HG02884 (cell line): ENCODE data around the gene C1orf115.
A peak's percentile ranks its signal among the peaks of the same experiment; 100 is the strongest.
"Not testable (repeated sequence)": the region's sequence is repeated elsewhere in the genome, so short reads cannot be mapped to it uniquely, and the experiment has no call there.

Experiments
- ATAC-seq: cut with Tn5 transposase; IDR thresholded peaks from one replicate; pipeline ENCODE4 v1.9.1; 2021; ENCODE audit warnings: mild to moderate bottlenecking, moderate library complexity; ENCODE audit not compliant: unreplicated experiment

The C1orf115 gene

DNA sequence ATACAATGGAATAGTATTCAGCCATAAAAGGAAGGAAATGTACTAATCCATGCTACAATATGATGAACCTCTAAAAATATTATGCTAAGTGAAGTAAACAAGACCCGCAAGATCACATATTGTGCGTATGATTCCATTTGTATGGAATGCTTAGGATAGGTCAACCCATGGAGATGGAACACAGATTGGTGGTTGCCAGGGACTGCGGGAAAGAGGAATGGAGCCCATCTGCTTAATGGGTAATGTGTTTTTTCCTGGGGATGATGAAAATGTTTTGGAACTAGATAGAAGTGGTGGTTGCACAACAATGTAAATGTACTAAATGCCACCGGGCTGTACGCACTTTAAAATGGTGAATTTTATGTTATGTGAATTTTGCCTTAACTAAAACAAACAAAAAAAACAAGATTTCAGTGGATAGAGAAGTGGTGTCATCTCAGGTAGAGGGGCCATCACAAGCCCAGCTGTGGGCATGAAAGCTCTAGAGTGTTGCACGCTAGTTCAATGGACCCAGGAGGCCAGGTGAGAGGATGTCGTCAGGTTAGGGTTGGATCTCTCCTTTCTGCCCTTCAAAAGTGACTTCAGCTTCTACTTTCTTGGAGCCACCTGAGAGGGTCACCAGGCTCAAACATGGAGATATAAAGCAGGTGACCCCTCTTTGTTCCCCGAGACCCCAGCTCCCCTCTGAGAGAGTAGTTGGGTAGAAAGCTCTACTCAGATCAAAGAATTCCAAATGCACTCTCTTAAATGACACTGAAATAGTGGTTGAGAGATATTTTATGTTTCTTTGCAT, 2.5 kb downstream of the C1orf115 start:
- ATAC-seq, result no peak

DNA sequence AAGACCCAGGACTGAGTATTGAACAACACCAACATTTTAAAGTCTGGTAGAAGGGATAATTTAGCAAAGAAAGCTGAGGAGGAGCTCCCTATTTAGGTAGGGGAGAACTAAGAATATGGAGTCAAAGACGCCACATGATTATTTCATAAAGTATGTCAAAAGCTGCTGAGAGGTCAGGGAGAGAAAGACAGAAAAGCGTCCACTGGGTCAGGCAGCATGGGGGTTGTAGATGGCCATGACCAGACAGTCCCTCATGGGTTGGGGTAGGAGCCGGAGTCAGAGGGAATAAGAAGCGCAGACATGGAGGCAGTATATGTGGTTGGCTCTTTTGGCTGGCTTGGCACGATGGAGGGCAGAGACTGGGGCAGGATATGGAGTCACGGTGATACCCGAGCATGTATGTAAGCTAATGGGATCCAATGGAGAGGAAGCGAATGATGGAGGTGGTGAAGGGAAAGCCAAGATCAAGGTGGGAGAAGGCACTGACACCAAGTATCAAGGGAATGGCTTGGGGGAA, 4.8 kb downstream of the C1orf115 start:
- no peak for ATAC-seq

DNA sequence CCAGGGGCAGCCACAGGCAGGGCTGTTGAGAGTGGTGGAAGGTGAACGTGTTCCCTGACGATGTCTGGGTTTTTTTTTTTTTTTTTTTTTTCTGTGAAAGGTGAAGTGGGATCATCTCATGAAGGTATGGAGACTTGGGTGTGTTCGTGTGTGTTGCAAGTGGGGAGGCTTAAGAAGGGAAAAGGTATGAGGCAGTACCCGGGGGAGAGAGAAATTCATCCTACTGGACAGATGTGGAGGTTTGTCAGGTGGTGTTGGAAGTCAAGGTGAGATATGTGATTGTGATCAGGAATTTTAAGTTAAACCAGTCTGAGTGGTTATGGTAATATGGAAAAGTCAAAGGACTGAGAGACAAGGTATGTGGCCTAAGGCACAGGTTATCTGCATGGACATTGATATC, 5.3 kb downstream of the C1orf115 start:
- ATAC-seq, result no peak

DNA sequence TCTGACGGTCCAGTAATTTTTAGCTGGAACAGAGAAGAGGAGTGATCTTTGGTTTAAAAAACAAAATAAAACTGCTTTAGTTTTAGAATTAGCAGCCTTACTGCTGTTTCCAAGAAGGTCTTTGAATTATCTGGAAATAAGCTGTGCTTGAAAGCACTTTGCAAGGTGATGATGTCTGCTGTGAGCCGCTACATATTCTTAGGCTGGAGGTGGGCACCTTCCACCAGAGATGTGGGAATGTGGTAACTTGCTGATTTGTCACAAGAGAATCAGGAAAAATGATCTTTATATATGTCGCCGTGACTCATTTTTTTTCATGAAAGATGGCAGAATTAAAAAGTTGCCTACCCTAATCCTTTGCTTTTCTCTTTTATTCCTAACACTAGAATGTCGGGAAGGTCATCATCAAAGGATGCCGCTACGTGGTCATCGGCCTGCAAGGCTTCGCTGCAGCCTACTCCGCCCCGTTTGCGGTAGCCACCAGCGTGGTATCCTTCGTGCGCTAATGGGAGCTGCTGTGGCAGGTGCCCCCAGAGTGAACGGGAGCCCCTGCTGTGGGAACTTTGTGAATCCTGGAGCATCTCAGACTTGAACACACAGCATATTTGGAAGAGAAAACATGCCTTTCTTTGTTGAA, 6.2 kb downstream of the C1orf115 start:
- no peak for ATAC-seq

DNA sequence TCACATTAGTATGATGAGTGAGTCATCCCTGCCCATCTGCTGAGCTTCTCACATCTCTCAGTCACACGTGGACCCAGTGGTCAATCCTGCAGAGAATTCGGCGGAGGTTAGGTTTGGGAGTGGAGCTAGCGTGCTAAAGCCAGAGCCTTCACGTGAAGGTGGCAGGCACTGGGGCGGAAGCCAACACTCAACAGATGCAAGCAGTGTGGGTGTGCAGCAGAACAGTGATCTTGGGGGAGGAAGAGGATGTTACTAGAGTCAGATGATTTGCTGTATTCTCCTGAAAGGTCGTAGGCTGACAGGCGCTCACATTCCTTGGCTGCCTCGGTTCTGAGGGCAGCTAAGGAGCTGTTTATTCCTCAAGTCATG, 6.7 kb downstream of the C1orf115 start:
- no peak for ATAC-seq

DNA sequence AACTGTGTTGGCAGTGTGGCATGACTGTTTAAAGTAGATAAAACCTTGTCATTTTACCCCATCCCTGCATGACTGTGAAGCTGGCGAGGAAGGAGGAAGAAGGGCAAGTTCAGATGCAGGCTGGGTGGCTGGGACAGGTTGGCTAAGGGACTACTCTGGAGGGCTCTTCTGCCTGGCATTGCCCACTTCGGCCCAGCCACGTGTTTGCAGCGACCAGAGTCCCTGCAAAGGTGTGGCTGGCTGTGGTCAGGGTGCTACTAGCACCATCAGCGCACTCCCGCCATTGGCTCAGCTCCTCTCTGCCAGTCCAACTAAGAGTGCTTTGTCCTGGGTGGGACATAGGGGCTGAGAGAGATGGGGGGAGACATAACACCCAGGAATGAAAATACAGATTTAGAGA, 7.2 kb downstream of the C1orf115 start:
- ATAC-seq, result no peak

DNA sequence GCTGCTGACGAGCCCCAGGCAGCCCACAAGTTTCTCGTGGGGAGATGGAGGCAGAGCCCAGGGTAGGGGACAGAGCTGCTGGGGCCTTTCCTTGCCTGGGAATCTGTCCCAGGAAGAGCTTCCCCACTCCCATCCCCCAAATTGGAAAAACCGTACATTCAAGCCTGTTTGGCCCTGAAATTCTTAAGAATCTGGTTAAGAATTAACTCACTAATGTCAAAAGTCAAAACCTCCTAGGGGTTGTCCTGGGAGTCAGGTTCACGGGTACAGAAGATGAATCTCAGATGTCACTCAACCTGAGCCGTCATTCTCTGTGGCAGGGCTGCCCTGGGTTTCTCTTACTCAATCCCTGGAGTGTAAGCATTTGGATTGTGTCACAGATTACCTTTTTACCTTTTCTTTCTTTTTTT, 8.4 kb downstream of the C1orf115 start:
- no peak for ATAC-seq

DNA sequence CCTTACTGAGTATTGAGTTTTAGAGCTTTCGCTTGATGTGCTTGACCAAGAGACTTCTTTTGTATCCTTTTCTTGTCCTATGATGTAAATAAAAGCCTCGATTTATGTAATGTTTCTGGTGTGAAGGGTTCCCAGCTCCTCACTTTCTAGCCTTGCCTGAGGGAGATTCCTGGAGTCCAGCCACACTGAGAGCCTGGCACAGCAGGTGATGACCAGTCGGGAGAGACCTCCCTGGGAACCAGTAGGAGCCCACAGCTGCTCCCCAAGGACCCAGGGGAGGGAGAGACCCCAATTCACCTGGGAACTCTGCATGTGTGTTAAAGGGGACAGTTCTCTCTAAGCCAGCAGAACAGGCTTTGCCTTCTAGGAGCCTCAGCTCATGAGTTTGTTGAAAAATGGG, 8.9 kb downstream of the C1orf115 start:
- no peak for ATAC-seq

DNA sequence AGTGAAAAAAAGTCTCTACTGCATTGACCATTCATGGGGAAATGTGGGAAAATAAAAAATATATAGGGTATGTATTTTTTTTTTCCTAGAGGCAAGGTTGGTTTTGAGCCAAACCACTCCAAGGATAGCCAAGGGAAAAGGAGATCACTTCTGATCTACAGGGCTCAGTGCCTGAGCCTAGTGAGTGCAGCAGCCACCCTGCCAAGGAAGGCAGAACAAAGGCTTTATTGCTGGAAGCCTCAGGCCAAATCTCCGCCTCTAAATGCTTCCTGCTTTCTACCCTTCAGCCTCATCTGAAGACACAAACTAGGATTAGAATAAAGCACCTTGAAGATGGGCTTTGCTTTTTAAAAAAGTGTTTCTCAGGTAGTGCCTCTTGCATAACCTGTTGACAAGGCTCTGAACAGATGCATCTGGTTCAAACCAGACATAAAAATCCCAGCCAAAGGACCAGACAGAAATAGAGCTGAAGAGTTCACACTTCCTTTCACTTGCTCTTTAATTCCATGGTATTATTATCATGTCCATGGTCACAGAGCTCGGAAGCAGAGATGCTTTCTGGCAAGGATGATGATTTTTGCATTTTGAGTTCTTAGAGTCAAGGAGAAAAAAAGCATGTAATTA, 10.5 kb downstream of the C1orf115 start:
- no peak for ATAC-seq

DNA sequence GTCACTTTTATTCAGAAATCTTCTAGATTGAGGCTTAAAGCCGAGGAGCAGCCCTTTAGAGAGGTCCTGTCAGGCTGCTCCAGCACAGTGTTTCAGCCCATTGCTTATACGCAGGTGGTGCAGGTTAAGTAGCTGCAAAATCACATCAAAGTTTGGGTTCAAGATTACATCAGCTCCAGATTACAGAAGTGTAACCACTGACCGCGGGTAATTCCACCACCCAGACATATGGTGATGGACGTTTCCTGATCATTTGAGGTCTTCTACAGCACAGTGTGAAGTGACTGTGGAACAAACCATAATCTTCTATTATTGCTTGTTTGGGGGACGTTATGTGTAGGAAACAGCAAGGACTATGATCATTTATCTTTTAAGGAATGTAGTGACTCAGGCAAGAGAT, 11.8 kb downstream of the C1orf115 start:
- ATAC-seq, result peak; percentile 64

DNA sequence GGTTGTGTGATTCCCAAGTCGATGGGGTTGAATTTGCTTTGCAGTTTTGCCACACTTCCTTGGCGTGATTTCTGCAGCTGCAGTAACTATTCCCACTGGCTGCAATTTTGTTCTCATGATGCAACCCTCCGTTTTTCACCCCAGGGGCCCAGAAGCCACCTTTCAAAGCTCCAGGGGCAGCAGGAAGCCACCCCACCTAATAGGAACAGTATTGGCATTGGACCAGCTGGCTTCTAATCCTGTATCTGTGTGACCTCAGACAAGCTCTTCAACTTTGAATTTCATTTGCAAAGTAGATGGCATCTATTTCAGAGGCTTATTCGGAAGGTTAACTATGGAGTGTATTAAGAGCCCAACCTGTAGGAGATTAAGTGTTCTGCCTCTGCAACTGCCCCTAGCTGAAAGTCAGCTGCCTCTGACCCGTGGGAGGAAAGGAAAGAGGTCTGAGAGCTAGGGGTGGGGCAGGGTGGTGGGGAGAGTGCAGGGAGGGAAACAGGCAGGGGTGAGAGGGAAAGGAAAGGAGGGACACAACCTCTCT, 12.6 kb downstream of the C1orf115 start:
- ATAC-seq, result no peak

DNA sequence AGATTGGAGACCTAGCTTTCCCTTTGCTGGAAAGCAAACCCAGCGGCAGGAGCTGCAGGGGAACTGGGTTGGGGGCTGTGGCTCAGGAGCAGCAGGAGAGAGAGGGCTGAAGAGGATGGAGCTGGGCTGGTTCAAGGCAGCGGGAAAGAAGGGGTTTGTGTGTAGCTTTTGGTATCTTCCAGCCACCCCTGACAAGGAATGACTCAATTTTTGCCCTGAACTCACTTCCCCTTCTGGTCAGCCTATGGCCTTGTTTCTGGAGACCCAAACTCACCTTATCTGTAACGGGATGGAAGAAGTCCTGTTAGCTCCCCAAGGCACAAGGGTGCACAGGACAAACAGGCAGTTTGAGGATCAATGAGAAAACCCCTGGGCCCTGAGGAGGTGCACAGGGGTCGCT, 13.1 kb downstream of the C1orf115 start:
- no peak for ATAC-seq

DNA sequence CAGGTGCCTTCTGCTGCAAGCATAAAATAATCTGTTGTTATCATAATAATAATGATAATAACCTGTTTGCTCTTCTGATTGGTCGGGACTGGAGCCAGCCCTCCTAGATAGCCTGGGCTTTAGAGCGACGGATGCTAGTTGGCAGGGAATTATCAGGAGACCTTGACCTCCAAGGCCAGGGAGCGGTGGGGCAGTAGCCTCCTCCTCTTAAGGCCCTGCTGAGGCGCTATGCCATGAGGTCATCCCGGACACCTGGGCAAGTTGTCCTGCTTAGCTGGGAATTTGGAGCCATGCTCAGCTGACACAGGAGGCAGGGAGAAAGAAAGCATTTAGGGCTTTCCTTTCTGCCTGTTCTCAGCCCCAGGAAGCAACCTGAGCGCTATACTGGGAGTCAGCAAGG, 15.6 kb downstream of the C1orf115 start:
- no peak for ATAC-seq

DNA sequence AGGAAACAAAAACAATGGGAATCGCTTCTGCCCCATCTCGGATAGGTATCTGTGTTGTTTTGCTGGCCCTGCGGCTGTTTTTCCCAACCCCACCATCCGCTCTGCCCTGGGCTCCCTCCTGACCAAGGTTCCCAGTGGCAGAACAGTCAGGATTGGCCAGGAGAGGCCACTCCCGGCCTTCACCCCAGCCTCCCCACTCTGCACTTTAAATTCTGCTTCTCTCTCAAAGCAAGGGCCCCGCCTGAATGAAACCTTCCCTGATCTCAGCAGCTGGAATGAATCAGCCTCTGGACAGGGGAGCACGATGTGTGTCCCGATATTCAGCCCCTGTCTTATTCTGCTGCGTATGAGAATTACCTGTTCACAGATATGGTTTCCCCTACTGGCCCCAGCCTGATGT, 16.3 kb downstream of the C1orf115 start:
- ATAC-seq, result no peak

DNA sequence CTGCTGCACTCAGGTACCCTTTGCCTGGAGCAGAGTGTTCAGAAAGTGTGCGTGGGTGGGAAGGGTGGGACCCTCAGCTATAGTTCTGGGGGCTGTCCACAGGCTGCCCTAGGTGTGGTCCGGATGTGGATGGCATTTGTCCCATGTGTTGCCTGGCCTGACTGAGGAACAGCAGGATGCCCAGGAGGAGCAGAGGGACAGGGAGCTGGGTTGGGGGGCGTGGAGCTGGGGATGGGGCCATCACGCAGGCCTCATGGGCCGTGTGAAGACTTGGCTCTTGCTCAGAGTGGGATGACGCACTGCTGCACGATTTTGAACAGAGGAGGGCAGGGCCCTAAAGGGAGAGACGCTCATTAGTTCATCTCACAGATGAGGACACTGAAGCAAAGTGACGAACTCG, 17.0 kb downstream of the C1orf115 start:
- ATAC-seq, result no peak

DNA sequence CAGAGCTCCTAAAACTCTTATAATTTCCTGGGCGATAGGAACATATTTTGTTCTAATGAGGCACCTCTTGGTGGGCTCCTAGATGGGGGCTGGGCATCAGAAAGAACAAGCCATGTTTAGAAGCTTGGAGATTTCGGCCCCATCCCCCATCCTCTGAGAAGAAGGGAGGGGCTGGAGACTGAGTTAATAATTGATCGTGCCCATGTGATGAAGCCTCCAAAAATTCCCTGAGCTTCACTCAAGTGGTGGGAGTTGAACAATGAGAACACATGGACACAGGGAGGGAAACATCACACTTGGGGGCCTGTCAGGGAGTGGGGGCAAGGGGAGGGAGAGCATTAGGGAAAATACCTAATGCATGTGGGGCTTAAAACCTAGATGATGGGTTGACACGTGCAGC, 18.1 kb downstream of the C1orf115 start:
- no peak for ATAC-seq

DNA sequence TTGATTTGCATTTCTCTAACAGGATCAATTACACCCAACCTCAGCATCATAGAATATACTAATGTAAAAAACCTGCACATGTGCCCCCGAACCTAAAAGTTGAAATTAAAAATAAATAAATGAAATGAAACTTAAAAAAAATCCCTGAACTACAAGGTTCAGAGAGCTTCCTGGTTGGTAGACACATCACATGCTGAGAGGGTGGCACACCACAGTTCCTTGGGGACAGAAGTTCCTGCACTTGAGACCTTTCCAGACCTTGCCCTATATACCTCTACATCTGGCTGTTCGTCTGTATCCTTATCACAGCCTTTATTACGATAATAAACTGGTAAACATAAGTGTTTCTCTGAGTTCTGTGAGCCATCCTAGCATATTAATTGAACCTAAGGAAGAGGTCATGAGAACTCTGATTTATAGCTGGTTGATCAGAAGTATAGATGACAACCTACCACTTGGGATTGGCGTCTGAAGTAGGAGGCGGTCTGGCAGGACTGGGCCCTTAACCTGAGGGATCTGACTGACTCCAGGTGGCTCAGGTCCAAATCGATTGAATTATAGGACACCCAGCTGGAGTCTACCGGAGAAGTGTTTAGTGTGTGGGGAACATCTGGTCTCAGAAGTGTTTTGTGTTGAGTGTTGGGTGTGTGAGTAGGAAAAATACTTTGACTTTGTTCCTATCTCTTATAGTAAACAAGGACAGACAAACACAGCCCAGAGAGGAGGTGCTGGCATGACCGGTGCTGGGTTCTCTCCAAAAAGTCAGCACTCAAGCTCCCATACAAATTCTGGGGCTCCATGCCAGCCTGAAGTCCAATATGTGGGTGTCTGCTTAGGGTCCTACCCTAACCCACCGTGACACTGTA, 19.0 kb downstream of the C1orf115 start:
- ATAC-seq, result no peak

DNA sequence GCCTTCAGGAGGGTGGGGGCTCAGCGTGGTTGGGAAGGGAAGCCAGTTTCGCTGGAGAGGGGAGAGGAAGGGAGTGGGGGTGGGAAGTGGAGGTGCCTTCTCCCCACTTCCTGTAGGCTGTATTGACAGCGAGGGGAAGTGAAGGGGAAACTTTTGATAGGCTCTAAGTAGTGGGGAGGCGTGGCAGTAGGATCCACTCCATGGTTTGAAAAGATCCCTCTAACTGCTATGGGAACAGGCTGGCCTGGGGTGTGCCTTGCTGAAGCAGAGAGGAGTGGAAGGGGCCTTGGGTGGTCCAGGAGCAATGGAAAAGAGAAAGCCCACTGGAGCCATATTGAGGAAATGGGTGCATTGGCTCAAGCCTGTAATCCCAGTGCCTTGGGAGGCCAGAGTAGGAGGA, 20.2 kb downstream of the C1orf115 start:
- no peak for ATAC-seq

DNA sequence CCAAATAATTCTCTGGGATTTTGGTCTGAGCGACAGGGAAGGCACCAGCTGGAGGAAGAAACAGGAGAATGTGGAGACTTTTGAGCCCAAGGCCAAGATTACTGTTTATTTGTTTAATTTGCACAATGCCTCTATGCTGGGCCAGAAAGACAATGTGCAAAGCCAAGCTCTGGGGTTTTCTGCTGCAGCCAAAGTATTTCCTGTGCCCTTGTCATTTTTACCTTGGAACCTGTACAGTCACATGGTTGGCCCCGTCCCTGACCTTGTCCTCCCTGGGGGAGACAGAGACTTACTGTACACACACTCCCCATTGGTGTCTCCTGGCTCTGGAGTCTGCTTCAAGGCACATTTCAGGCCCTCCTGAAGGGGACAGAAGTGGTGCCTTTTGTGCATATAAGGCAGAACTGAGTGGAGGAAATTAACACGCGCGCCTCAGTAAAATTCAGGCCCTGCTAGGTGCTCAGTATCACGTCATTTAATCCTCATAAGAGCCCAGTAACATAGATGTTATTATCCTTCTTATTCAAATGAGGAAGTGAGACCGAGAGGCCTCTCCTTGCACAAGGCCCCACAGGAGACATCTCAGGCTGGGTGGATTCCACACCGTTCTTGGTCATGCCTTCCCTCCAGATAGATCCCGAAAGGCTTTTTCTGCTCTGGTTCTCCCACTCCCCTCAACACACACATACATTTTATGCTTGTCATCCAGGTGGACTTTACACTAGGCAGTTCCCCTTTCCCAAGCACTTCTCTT, 21.1 kb downstream of the C1orf115 start:
- ATAC-seq, result peak; percentile 95

DNA sequence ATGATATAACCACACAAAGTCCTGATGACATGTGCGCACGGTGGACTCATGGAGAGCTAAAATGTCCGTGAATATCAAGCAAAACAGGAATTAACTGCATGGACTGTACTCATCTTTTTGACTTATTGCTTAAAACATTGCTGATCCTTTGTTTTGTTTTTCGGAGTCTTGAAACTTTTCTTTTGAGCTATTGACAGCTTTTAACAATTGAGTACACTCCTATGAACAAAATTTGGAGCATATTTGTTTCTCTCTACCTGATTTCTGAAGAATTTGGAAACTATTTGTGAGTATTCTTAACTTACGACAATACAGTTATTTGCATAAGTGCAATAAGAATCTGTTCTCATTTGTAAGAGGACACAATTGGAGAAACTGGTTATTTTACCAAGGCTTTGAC, 25.8 kb downstream of the C1orf115 start:
- not testable (repeated sequence) for ATAC-seq
